HCT116 (cell line): ENCODE results near the gene FAM13A. TPM values are rescaled to one million over a fixed set of nuclear protein-coding genes. Genes with fewer than 3 reads are reported as not detected.

Experiments
- ATAC-seq: fragments of 200-7000 bp; cut with Tn5 transposase; 2 replicates; pipeline ENCODE4 v1.9.1; 2020; ENCODE audit warnings: mild to moderate bottlenecking, moderate library complexity
- BruUV-seq: library from RNA; stranded (reverse); fragments of 400-500 nt; replicated peaks from 2 replicates; lab custom pipeline; 2021; lab: Mats Ljungman, UMichigan
- CTCF ChIA-PET: fragments of 300-600 bp; sonication (Branson Sonifier 250); formaldehyde crosslinking; loops from one replicate; lab custom pipeline; 2021; ENCODE audit warnings: antibody characterized with exemption; lab: Charles Lee
- POLR2A ChIA-PET: fragments of 300-600, 350-600 bp; sonication (Branson Sonifier 250); formaldehyde crosslinking; loops from one replicate; lab custom pipeline; 2021; ENCODE audit warnings: antibody characterized with exemption; lab: Charles Lee
- RAD21 ChIA-PET, 2 experiments: fragments of 300-600 bp; sonication (Branson Sonifier 250); formaldehyde crosslinking; loops; one replicate each; lab custom pipeline; 2023; ENCODE audit warnings: low total read pairs in 2 of 2; ENCODE audit not compliant: uncharacterized antibody in 2 of 2, unreplicated experiment in 2 of 2, low non-redundant PET in 1 of 2; lab: Charles Lee
- DNase-seq: peaks from one replicate; pipeline ENCODE4 v3.0.0-alpha.2; 2010; ENCODE audit warnings: low read depth, low spot score
- H2AFZ ChIP-seq: fragments of 200-600 bp; shearing (Covaris generic), sonication (generic); 2 replicates; pipeline ENCODE4 v1.6.1; 2017; ENCODE audit warnings: low read depth, mixed run types, mixed read lengths, antibody characterized with exemption, low read length; ENCODE audit not compliant: poor library complexity, severe bottlenecking
- H3K27ac ChIP-seq: 2 replicates; pipeline ENCODE4 v1.5.1; 2012; ENCODE audit warnings: low read depth, low read length
- H3K27me3 ChIP-seq: fragments of 200-600 bp; sonication (generic); 2 replicates; pipeline ENCODE4 v1.6.1; 2016; ENCODE audit warnings: mixed run types, low read length, mixed read lengths; ENCODE audit not compliant: insufficient read depth
- H3K36me3 ChIP-seq, 2 experiments: fragments of 200-500 bp in 1 of 2; fragments of 200-600 bp in 1 of 2; sonication (Bioruptor generic) in 1 of 2; sonication (generic) in 1 of 2; 2 replicates each; pipeline versions ENCODE4 v1.5.1 to v1.6.1; 2014 to 2016; ENCODE audit warnings: low read length in 2 of 2, inconsistent platforms in 1 of 2, mixed read lengths in 1 of 2, mixed run types in 1 of 2; ENCODE audit not compliant: insufficient read depth in 2 of 2, control insufficient read depth in 1 of 2
- H3K4me1 ChIP-seq, 2 experiments: fragments of 200-600 bp in 1 of 2; sonication (generic) in 1 of 2; 2 replicates each; pipeline versions ENCODE4 v1.5.1 to v1.6.1; 2012 to 2017; ENCODE audit warnings: low read length in 2 of 2, inconsistent platforms in 1 of 2, mild to moderate bottlenecking in 1 of 2, mixed read lengths in 1 of 2, mixed run types in 1 of 2, moderate library complexity in 1 of 2; ENCODE audit not compliant: insufficient read depth in 2 of 2, control insufficient read depth in 1 of 2
- H3K4me2 ChIP-seq: fragments of 200-600 bp; sonication (generic); 2 replicates; pipeline ENCODE4 v1.6.1; 2017; ENCODE audit warnings: mixed run types, low read length, mixed read lengths
- H3K4me3 ChIP-seq, 2 experiments: fragments of 200-600 bp in 1 of 2; sonication (generic) in 1 of 2; replicated peaks in 1 of 2; 2 replicates each; pipeline ENCODE4 v1.5.1; 2011 to 2016; ENCODE audit warnings: low read length in 2 of 2, control low read depth in 1 of 2, low read depth in 1 of 2, mild to moderate bottlenecking in 1 of 2, mixed read lengths in 1 of 2, mixed run types in 1 of 2
- H3K79me2 ChIP-seq: fragments of 200-600 bp; sonication (generic); 2 replicates; pipeline ENCODE4 v1.6.1; 2017; ENCODE audit warnings: mild to moderate bottlenecking, mixed run types, low read length, moderate library complexity, mixed read lengths; ENCODE audit not compliant: insufficient read depth
- H3K9ac ChIP-seq: fragments of 200-600 bp; sonication (generic); 2 replicates; pipeline ENCODE4 v1.6.1; 2016; ENCODE audit warnings: low read length, mixed read lengths
- H3K9me2 ChIP-seq: fragments of 200-600 bp; sonication (generic), shearing (Covaris generic); 2 replicates; pipeline ENCODE4 v1.6.1; 2017; ENCODE audit warnings: mixed run types, mild to moderate bottlenecking, moderate library complexity; ENCODE audit not compliant: insufficient read depth
- H3K9me3 ChIP-seq, 2 experiments: fragments of 200-500 bp in 1 of 2; fragments of 200-600 bp in 1 of 2; sonication (Bioruptor generic) in 1 of 2; sonication (generic) in 1 of 2; 2 replicates each; pipeline ENCODE4 v1.6.1; 2014 to 2017; ENCODE audit warnings: low read length in 2 of 2, mixed read lengths in 2 of 2, inconsistent platforms in 1 of 2, low read depth in 1 of 2, mild to moderate bottlenecking in 1 of 2, mixed run types in 1 of 2, moderate library complexity in 1 of 2; ENCODE audit not compliant: control insufficient read depth in 1 of 2, insufficient read depth in 1 of 2
- H4K20me1 ChIP-seq: fragments of 200-600 bp; sonication (generic), shearing (Covaris generic); 2 replicates; pipeline ENCODE4 v1.6.1; 2017; ENCODE audit warnings: mixed run types, mild to moderate bottlenecking, moderate library complexity; ENCODE audit not compliant: insufficient read depth
- ATF3 ChIP-seq: IDR thresholded peaks from 2 replicates; pipeline ENCODE4 v1.6.1; 2012
- CBX3 ChIP-seq: IDR thresholded peaks from 2 replicates; pipeline ENCODE4 v1.6.1; 2012; ENCODE audit warnings: low read depth
- CEBPB ChIP-seq: IDR thresholded peaks from 2 replicates; pipeline ENCODE4 v1.6.1; 2012; ENCODE audit warnings: low read depth
- CTCF ChIP-seq, 3 experiments: fragments of 200-600 bp in 1 of 3; sonication (generic) in 1 of 3; IDR thresholded peaks in 2 of 3; conservative IDR thresholded peaks in 1 of 3; 2 replicates each; pipeline ENCODE4 v1.5.1; 2012 to 2017; ENCODE audit warnings: low read depth in 2 of 3, low read length in 2 of 3, antibody characterized with exemption in 1 of 3, borderline replicate concordance in 1 of 3, control low read depth in 1 of 3, mild to moderate bottlenecking in 1 of 3, mixed read lengths in 1 of 3, mixed run types in 1 of 3, moderate library complexity in 1 of 3; ENCODE audit not compliant: insufficient read depth in 1 of 3
- ELF1 ChIP-seq: IDR thresholded peaks from 2 replicates; pipeline ENCODE4 v1.6.1; 2012; ENCODE audit warnings: low read depth, borderline replicate concordance
- EZH2 ChIP-seq: fragments of 200-600 bp; sonication (generic); IDR thresholded peaks from 2 replicates; pipeline ENCODE4 v1.6.1; 2017; ENCODE audit warnings: antibody characterized with exemption, mixed run types
- EZH2phosphoT487 ChIP-seq: fragments of 200-600 bp; IDR thresholded peaks from 2 replicates; pipeline ENCODE4 v1.6.1; 2018; ENCODE audit warnings: antibody characterized with exemption, borderline replicate concordance
- JUND ChIP-seq: IDR thresholded peaks from 2 replicates; pipeline ENCODE4 v1.6.1; 2012
- MAX ChIP-seq: IDR thresholded peaks from 2 replicates; pipeline ENCODE4 v1.6.1; 2012
- POLR2A ChIP-seq: IDR thresholded peaks from 2 replicates; pipeline ENCODE4 v1.7.0; 2011; ENCODE audit warnings: borderline replicate concordance; ENCODE audit not compliant: insufficient read depth, insufficient read length; ENCODE audit errors: extremely low read depth
- POLR2AphosphoS5 ChIP-seq: IDR thresholded peaks from 2 replicates; pipeline ENCODE4 v1.6.1; 2011; ENCODE audit warnings: mild to moderate bottlenecking, low read depth, low read length, moderate library complexity
- RAD21 ChIP-seq: IDR thresholded peaks from 2 replicates; pipeline ENCODE4 v1.6.1; 2012; ENCODE audit warnings: low read depth, mild to moderate bottlenecking
- SIN3A ChIP-seq: IDR thresholded peaks from 2 replicates; pipeline ENCODE4 v1.6.1; 2012; ENCODE audit warnings: low read depth
- SRF ChIP-seq: IDR thresholded peaks from 2 replicates; pipeline ENCODE4 v1.6.1; 2012; ENCODE audit warnings: low read depth
- ZBTB33 ChIP-seq: IDR thresholded peaks from 2 replicates; pipeline ENCODE4 v1.6.1; 2011; ENCODE audit warnings: mild to moderate bottlenecking, low read length, moderate library complexity; ENCODE audit not compliant: insufficient replicate concordance; ENCODE audit errors: extremely low read depth
- ZFX ChIP-seq: fragments of 450-650 bp; IDR thresholded peaks from 2 replicates; pipeline ENCODE4 v1.6.1; 2017
- ZNF274 ChIP-seq: fragments of 200-500 bp; sonication (Bioruptor generic); IDR thresholded peaks from 2 replicates; pipeline ENCODE4 v1.6.1; 2014; ENCODE audit warnings: mild to moderate bottlenecking, low read depth, low read length, inconsistent platforms
- intact Hi-C: fragments of 100-400 bp; cut with micrococcal nuclease; formaldehyde crosslinking; loops from 2 replicates; pipeline ENCODE4 v1.10.0; 2022
- total RNA-seq: library from RNA; stranded (reverse); gene quantifications from one replicate; pipeline ENCODE4 v1.2.1, GENCODE V29; 2021; ENCODE audit not compliant: unreplicated experiment

The FAM13A gene
- total RNA-seq, 1 experiment from 2014 or later: 17.2 TPM

- no peaks in the 10 kb centered on the region for H3K9me2 ChIP-seq
- no peak overlapping the region for H3K27ac ChIP-seq
- no peaks in the 10 kb centered on the region for H3K9me3 ChIP-seq
- TF ChIP-seq MAX: no peak
- no peak for TF ChIP-seq POLR2A
- TF ChIP-seq SRF: no peak
- no peak for TF ChIP-seq SIN3A
- TF ChIP-seq ZBTB33: no peak
- TF ChIP-seq CEBPB: no peak
- no peak for TF ChIP-seq EZH2
- TF ChIP-seq JUND: no peak
- TF ChIP-seq ZFX: no peak
- TF ChIP-seq POLR2AphosphoS5: no peak
- no peak for TF ChIP-seq RAD21
- no peak for TF ChIP-seq ELF1
- no peak for TF ChIP-seq EZH2phosphoT487
- no peak for TF ChIP-seq CTCF (IDR thresholded peaks at IDR 0.05 in 2 of 3, conservative IDR thresholded peaks at IDR 0.05 in 1 of 3; ENCODE audit: borderline replicate concordance in 1 of 3, insufficient read depth in 1 of 3, low read depth in 2 of 3, low read length in 2 of 3)
- no peak for TF ChIP-seq CBX3
- no peak for TF ChIP-seq ZNF274
- TF ChIP-seq ATF3: no peak
- TF ChIP-seq, all 23 proteins: peak for 0
- H3K79me2 ChIP-seq: 0 out of 2 replicates have a peak, but pooled peaks cover 3% of the 10 kb centered on the region
- H2AFZ ChIP-seq: no peak overlapping the region
- no peaks in the 10 kb centered on the region for H3K4me1 ChIP-seq
- no peak overlapping the region for H3K9ac ChIP-seq
- intact Hi-C loops: no loop called here
- POLR2A ChIA-PET: no interaction called here
- no peaks in the 10 kb centered on the region for H4K20me1 ChIP-seq
- RAD21 ChIA-PET: no interaction called here
- DNase-seq: no peak
- BruUV-seq: no TSS peak
- no peak for ATAC-seq
- H3K36me3 ChIP-seq: no peaks in the 10 kb centered on the region
- H3K27me3 ChIP-seq: no peaks in the 10 kb centered on the region
- H3K4me2 ChIP-seq: no peak overlapping the region
- H3K4me3 ChIP-seq: no peak overlapping the region
- CTCF ChIA-PET: no interaction called here
Observed at GRCh38 chr4:88892646-88893045, 164.3 kb downstream of the FAM13A start.
